GM21515 (cell line): Measurements from ENCODE around the gene SLC22A7.

Experiments used
- ATAC-seq: cut with Tn5 transposase; IDR thresholded peaks from one replicate; pipeline ENCODE4 v1.9.1; 2021; ENCODE audit not compliant: unreplicated experiment

Gene SLC22A7, protein sequence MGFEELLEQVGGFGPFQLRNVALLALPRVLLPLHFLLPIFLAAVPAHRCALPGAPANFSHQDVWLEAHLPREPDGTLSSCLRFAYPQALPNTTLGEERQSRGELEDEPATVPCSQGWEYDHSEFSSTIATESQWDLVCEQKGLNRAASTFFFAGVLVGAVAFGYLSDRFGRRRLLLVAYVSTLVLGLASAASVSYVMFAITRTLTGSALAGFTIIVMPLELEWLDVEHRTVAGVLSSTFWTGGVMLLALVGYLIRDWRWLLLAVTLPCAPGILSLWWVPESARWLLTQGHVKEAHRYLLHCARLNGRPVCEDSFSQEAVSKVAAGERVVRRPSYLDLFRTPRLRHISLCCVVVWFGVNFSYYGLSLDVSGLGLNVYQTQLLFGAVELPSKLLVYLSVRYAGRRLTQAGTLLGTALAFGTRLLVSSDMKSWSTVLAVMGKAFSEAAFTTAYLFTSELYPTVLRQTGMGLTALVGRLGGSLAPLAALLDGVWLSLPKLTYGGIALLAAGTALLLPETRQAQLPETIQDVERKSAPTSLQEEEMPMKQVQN

DNA sequence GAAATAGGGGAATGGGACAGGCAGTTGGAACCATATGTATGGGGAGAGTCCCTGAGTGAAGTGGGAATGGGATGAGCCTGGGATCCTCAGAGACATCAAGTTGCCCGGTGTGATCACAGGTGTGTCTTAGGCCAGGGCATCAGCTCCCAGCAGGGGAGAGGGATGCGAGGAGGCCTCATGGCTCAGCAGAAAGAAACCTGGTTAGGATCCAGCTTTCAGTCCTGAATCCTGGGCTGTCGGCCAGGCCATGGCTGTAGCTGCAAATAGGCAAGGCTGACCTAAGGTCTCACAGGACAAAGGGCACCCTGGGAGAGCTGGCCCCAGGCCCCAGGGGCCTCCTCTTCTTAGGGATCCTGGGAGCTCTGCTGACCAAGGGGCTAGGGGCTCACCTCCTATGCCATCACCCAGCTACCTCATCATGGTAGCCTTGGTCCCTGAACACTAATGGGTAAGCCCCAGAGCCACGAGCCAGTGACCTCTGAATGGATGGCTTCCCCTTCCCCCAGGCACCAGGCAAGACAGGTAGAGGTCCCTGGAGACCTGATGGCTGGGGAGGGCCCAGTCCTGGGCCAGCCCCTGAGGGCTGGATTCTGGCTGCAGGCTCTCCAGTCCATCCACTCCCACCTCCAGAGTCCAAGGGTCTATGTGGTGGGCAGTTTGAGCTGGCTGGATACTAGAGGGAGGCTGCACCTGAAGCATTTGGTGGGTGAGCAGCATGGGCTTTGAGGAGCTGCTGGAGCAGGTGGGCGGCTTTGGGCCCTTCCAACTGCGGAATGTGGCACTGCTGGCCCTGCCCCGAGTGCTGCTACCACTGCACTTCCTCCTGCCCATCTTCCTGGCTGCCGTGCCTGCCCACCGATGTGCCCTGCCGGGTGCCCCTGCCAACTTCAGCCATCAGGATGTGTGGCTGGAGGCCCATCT, at the start of gene SLC22A7:
TSS of gene SLC22A7 (plus strand) at position 617 of the 921 bp plus-strand sequence. CDS start at position 716, 99 bp downstream.
- ATAC-seq = no peak

DNA sequence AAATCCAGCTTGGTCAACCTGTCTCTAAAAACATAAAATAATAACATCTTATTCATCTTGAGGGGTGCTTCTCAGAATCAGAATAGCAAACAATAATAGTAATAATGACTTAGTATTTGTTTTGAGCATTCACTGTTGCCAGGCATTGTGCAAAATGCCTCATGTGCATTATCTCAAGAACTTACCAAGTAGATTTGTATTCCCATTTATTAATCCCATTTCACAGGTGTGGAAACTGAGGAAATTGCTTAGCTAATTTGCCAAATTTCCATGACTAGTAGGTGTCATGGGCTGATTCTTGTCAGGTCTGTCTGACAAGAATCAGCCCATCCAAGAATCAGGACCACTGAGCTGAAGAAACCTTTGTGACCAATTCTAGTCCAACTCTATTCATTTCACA, 49.3 kb upstream of the SLC22A7 start:
- no peak for ATAC-seq

DNA sequence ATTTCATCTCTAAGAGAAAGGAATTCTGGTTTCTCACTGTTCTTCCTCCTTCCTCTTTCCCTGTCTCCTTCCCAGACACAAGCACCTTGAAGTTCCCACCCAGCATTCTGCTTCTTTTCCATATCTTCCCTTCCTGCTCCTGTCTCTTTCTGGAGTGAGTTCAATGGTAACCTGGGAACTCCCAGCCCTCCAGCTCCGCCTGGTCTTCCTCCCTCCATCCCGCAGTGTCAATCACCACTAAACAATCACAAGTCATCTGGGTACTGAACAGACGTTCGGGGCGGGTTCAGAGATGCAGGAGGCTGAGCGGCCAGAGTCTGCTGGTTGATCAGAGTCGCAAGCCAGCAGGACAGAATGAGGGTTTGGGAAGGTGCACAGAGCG, 47.1 kb upstream of the SLC22A7 start:
- no peak for ATAC-seq

DNA sequence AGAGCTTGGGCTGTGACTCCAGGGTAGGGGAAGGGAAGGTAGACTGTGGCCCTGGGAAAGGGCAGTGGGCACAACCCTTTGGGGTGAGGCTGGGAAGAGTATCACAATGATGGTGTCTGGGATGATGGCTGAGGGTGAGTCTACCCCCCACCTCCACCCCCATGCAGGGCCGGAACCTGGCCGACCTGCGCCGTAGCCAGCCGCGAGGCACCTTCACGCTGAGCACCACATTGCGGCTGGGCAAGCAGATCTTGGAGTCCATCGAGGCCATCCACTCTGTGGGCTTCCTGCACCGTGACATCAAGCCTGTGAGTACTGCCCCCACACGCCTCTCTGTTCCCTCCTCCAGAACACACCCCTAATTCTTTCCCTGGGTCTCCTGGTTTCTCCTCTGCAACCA, 44.7 kb upstream of the SLC22A7 start:
- ATAC-seq = no peak

DNA sequence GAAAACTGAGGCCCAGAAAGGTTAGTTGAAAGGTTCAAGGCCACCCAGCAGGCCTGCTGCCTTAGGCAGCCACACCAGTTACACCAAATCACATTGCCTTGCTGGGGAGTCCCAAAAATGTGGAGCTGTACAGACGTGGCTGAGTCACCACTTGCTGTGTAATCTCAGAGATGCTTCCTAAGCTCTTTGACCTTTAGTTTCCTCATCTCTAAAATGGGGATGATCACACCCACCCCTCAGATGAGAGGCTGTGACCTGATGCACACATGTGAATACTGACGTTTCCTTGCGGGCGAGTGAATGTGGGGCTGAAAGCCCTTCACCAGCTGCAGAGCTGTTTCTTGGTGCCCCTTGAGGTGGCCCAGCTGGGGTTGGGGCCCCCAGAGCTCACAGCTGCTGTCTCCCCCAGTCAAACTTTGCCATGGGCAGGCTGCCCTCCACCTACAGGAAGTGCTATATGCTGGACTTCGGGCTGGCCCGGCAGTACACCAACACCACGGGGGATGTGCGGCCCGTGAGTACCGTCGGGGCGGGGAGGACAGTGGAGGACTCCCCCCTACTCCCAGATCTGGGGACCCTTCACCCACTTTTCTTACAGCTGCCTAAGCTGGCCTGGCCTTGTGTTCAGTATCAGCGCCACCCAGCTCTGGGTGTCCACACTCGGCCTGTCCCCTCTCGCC, 43.8 kb upstream of the SLC22A7 start:
- no peak for ATAC-seq

DNA sequence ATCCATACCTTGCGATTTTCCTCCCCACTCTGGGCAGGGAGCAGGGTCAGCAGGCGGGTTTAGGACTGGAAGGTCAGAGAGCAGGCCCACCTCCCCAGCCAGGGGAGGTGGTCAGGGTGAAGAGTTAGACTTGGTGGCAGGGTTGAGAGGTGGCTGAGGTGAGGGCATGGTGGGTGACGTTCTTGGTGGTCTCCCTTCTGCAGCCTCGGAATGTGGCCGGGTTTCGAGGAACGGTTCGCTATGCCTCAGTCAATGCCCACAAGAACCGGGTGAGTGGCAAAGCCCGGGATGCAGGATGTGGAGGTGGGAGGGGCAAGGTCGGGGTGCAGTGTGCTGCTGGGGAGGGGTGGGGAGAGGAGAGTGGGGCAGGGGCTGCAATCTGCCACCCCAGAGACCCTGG, 43.2 kb upstream of the SLC22A7 start:
- ATAC-seq = no peak

DNA sequence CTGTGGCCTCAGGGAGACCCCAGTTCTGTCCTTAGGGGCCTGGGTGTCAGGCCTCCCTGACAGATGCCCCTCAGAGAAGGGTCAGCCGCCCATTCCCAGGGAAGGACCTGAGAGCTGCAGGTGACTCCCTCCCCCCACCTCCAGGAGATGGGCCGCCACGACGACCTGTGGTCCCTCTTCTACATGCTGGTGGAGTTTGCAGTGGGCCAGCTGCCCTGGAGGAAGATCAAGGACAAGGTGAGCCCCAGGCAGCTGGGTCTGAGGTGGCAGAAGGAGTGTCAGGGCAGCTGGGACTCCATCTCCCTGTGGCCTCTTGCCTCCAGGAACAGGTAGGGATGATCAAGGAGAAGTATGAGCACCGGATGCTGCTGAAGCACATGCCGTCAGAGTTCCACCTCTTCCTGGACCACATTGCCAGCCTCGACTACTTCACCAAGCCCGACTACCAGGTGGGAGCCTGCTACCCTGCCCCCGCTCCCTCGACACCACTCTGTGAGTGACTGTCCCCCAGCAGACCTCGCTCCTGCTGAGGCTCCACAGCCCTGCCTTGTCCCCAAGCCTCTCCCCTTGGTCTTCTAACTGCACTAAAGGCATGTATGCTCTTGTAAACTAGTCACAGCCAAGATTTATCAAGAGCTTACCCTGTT, 42.5 kb upstream of the SLC22A7 start:
- no peak for ATAC-seq

DNA sequence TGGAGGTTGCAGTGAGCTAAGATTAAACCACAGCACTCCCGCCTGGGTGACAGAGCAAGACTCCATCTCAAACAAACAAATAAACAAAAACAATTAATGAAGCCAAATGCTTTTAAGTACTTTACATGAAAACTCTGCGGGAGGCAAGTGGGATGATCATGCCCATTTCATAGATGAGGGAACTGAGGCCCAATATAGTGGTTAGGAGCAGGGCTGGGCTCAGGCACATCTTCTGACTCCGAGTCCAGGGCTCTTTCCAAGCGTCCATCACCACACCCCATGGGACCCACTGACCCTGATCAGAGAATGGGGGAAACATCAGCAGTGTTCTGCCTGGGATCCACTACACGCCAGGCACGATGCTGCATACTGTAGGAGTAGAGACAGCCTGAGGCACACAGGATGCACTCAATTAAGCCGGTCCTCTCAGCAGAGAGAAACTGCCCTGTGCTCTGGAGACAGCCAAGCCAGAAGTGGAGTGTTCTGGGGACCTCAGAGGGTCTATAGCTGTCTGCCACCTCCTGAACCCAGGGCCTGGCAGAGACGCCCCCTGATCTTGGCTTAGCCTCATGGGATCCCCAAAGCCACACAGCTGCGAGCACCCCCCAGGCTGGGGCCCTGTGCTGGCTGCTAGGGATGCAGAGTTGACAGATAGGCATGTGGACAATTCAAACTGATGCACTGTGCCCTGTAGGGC, 41.2 kb upstream of the SLC22A7 start:
- ATAC-seq = no peak

DNA sequence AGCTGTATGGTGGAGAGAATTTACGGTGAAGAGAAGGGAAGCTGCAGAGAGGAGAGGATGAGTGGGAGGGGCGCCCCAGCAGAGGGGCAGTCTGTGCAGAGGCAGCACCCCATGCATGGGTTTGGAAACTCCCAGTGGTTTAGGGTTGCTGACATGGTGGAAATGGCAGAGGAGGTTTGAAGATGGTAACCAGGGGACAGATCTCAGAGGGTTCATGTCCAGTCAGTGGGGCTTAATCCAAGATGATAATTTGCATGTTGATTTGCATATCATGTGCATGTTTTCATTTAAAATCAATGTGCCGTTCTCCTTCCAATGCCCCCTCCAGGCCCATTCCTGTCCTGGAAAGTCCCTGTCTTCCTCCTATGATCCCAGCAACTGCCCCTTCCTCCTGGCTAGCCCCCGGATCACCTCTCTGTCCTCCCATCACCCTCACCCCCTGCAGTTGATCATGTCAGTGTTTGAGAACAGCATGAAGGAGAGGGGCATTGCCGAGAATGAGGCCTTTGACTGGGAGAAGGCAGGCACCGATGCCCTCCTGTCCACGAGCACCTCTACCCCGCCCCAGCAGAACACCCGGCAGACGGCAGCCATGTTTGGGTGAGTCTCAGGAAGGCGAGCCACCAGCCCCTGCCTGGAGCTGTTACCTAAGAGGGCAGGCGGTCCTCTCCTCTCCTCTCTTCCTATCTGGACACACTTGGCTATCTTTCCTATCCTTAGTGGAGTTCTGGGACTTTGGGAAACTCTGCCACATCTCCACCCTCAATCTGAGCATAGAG, 40.5 kb upstream of the SLC22A7 start:
- ATAC-seq = no peak

DNA sequence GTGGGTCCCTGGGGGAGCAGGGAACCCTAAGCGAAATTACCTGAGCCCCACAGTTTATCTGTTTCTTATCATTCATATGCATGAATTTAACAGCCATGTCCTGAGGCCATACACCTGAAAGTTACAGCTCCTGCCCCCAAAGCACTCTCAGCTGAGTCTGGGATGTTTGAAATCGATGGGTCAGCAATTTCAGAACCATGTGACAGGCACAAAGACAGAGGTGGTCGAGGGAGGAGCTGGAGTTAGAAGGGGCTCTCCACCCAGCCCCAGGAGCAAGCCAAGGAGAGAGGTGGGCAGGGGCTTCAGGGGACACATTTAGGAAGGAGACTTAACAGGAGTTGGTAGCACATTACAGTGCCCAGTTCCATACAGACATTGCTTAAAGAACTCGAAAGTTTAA, 39.9 kb upstream of the SLC22A7 start:
- ATAC-seq = no peak

DNA sequence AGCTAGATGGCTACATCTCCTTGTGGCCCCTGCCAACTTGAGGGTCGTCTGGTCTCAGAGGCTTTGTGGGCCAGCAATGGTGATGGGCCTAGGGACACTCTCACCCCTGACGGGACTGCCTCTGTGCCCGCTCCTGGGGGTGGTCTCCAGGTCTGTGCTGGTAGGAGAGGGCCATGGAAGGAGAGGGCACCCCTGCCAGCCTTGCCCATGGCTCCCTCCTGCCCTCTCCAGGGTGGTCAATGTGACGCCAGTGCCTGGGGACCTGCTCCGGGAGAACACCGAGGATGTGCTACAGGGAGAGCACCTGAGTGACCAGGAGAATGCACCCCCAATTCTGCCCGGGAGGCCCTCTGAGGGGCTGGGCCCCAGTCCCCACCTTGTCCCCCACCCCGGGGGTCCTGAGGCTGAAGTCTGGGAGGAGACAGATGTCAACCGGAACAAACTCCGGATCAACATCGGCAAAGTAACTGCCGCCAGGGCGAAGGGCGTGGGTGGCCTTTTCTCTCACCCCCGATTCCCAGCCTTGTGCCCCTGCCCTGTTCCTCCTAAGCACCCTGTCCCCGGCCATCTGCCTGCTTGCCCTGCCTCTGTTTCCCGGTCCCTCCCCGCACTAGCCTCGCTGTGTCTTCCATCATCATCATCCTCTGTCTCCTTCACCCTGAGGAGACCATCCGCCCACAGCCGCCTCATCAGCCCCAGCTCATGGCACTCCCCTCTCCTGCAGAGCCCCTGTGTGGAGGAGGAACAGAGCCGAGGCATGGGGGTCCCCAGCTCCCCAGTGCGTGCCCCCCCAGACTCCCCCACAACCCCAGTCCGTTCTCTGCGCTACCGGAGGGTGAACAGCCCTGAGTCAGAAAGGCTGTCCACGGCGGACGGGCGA, 39.0 kb upstream of the SLC22A7 start:
- ATAC-seq = no peak

DNA sequence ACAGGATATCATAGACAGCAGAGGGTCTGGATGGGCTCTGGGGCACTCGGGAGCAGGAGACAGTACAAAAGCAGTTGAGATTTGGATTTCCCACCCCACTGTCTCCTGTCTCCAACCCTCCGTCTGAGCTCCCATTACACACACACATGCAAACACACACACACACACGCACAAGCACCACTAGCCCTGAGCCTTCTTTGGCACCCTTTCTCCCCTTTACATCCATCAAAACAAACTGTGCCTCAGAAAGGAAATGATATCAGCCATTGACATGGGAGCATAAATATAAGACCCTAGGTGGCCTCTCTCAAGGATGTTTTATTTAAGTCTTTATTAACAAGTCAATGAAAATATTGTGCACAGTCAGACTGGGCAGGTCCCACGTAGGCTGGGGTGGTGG, 37.3 kb upstream of the SLC22A7 start:
- ATAC-seq = no peak

DNA sequence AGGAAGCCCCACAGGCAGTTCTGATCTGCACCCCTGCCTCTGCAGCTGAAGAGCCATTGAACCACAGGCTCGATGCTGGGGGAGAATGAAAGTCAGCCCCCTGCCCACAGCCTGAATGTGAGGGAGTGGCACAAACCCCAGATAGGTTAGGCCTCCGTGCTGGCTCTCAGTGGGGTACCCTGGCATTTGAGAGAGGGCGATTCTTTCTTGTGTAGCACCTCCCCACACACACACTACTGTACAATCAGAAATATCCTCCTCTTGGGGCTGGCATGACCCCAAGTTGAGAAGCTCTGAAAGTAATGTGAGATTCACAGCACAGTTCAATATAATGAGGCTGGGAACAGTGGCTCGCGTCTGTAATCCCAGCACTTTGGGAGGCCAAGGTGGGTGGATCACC, 36.9 kb upstream of the SLC22A7 start:
- ATAC-seq = no peak

DNA sequence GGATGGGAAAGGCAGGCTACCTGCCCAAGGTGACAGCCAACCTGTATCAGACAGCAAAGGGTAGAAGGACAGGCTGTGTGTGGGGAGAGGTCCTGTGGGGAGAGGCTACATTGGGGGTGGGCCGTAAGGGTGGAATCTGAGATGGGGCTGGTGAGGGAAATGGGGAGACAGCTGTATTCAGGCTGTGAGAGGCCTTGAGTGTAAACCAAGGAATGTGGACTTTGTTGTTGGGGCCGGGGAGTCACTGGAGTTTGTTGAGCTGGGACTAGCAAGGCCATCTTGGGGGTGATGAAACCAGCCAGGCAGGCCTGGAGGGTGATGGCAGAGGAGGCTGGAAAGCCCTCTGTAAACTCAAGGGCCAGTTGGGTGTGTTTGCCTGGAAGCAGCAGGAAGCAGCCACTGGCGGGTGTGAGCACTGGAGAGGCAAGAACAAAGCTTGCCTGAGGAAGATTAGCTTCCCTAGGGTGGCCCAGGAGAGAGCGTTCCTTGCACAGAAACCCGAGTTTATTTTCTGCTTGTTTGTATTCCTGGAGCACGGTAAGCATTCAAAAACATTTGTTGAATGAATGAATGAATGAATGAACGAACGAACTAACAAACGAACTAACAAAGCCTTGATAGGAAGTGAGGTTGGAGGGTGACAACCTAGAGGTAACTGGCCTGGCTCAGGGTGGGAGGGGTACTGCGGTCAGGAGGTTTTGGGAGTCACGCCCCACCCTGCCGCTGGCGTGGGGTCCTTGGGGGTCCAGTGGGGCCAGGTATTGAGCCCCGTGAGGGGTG, 35.9 kb upstream of the SLC22A7 start:
- ATAC-seq = no peak

DNA sequence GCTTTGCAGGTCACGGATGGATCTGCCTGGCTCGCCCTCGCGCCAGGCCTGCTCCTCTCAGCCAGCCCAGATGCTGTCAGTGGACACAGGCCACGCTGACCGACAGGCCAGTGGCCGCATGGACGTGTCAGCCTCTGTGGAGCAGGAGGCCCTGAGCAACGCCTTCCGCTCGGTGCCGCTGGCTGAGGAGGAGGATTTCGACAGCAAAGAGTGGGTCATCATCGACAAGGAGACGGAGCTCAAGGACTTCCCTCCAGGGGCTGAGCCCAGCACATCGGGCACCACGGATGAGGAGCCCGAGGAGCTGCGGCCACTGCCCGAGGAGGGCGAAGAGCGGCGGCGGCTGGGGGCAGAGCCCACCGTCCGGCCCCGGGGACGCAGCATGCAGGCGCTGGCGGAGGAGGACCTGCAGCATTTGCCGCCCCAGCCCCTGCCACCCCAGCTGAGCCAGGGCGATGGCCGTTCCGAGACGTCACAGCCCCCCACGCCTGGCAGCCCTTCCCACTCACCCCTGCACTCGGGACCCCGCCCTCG, 35.2 kb upstream of the SLC22A7 start:
- no peak for ATAC-seq

DNA sequence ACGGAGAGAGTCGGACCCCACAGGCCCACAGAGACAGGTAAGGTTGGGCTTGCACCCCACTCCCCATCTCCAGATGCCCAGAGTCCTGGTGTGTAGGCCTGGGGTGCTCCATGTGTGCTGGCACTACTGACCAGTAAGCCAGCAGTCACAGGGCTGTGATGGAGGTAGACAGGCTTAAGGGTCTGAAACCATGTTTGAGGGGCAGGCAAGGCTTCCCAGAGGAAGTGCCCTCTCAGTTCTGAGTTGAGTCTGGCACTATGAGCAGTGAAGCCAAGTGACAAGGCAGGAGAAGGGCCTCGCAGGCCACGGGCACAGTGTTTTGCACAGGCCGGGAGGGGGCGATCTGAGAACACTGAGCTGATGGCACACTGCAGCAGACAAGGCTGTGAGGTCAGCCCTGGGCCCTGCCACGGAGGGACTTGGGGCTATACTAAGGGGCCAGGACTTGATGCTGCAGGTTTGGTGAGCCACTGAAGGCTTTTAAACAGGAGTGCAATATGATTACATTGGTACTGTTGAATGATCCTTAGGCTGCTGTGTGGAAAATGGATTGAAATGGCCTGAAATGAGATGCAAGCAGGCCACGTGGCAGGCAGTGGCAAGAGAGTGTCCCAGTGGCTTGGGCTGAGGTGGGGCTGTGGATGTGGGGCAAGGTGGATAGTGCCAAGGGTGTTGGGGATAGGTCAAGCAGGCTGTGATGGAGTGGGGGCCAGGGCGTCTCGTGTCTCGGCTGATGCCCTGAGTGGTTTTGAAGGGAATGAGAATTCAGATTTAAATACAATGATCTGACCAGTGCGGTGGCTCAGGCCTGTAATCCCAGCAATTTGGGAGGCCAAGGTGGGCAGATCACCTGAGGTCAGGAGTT, 34.5 kb upstream of the SLC22A7 start:
- ATAC-seq = no peak
